IMR-90 (cell line): ENCODE measurements around the gene KIF12.

Experiments
- CTCF ChIP-seq: conservative IDR thresholded peaks from 2 replicates; pipeline ENCODE4 v1.5.1; 2012; ENCODE audit warnings: mild to moderate bottlenecking, low read depth, low read length, improper control_type of control experiment
- ELK1 ChIP-seq: fragments of 150-350 bp; IDR thresholded peaks from 2 replicates; pipeline ENCODE4 v1.6.1; 2016; ENCODE audit warnings: low read depth, mild to moderate bottlenecking, low read length, moderate library complexity, borderline replicate concordance
- MAFK ChIP-seq: IDR thresholded peaks from 2 replicates; pipeline ENCODE4 v1.6.1; 2012; ENCODE audit warnings: low read depth, low read length, improper control_type of control experiment
- POLR2A ChIP-seq: IDR thresholded peaks from 2 replicates; pipeline ENCODE4 v1.6.1; 2012; ENCODE audit warnings: mild to moderate bottlenecking, low read depth, low read length
- RCOR1 ChIP-seq: IDR thresholded peaks from 2 replicates; pipeline ENCODE4 v1.6.1; 2012; ENCODE audit warnings: mild to moderate bottlenecking, low read length, improper control_type of control experiment; ENCODE audit not compliant: insufficient replicate concordance
- RFX5 ChIP-seq: IDR thresholded peaks from 2 replicates; pipeline ENCODE4 v1.8.0; 2012; ENCODE audit warnings: low read depth, mild to moderate bottlenecking, low read length, moderate library complexity

GRCh38 chr9:114109124-114109523 is 10.0 kb upstream of the KIF12 start:
- TF ChIP-seq CTCF, result no peak
- TF ChIP-seq POLR2A, result no peak
- TF ChIP-seq MAFK, result no peak
- TF ChIP-seq RFX5, result no peak
- TF ChIP-seq ELK1, result no peak
- TF ChIP-seq RCOR1, result no peak
